ENCODE results near the gene ITFG2.

The ITFG2 gene

DNA sequence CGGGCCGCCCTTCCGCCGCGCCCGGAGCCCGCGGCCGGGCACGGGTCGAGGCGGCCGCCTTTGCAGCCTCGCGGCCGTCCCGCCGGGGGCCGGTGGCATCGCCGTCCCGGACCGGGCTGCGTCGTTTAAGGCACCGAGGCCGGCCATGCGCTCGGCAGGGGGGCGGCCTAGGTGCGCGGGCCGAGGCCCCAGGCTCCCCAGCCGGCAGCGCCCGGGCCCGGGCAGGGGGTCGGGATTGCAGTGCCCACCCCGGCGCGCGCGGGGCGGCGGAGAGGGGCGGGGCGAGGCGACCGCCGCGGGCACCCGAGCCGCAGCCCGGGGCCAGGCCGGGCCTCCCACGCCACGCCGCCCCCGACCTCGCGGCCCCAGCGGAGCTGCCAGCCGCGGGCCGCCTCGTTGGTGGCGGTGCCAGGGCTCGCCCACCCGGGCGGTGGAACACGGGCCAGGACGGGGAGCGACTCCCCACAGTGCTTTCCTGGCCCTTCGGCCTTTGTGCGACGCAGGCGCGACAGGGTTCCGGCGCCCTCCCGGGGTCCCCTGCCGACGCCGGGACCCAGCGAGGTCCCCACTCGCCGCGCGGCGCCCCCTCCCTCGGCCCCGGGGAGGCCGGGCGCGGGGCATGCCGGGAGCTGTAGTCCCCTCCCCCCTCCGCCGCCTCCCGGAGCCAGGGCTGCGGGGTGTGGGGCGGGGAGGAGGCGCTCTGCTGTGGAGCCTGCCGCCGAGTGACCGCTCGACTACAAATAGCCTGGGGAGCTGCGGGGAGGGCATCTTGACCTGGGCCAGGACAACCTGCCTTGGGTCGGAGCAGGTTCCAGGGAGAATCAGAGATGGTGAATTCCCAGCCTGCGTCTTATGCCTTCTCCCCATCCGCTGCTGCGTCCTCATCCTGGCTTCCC lies 16.9 kb upstream of the ITFG2 start:
- peak; percentile 63 for DNase-seq

- DNase-seq: no peak
Measured at GRCh38 chr12:2796187-2796666, 16.2 kb upstream of the ITFG2 start.

- no peak for DNase-seq
Measured at GRCh38 chr12:2797721-2798418, 14.6 kb upstream of the ITFG2 start.

GRCh38 chr12:2800046-2800570 lies 12.4 kb upstream of the ITFG2 start:
- no peak for DNase-seq

GRCh38 chr12:2801044-2801783 lies 11.3 kb upstream of the ITFG2 start:
- no peak for DNase-seq

GRCh38 chr12:2803635-2804392 lies 8.7 kb upstream of the ITFG2 start:
- DNase-seq: no peak

DNA sequence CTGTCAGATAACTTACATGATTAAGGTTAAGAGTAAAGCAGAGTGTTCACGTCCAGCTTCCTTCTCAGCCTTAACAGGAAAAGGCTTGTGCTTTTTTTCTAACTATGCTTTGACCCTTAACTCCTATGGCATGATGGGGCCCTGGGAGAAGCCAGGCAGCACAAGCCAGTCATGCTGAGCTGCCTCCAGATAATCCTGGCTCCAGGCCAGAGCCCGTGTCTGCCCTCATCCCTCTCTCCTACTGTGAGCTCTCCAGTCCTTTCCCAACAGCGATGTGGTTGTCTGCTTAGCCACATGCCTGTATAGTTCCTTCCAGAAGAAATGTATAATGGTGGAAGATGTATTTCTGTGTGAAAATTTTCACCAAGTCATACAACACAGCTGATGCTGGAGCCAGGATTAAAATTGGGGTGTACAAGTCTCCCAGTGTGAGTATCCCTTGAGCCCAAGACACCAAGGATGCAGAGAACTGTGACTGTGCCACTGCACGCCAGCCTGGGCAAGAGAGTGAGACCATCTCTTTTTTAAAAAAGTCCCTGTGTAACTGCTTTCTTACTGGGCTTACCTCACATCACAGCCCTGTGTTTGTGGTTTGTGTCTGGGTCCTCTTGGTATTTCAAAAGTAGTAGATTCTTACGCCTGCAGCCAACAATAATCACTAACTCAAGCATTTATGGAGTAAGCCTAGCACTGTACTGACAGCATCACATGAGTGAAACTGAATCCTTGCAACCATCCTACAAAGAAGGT lies 7.9 kb upstream of the ITFG2 start:
- no peak for DNase-seq

GRCh38 chr12:2805143-2805520 lies 7.3 kb upstream of the ITFG2 start:
- no peak for DNase-seq

- no peak for DNase-seq
Measured at GRCh38 chr12:2806700-2807099, 5.8 kb upstream of the ITFG2 start.

DNA sequence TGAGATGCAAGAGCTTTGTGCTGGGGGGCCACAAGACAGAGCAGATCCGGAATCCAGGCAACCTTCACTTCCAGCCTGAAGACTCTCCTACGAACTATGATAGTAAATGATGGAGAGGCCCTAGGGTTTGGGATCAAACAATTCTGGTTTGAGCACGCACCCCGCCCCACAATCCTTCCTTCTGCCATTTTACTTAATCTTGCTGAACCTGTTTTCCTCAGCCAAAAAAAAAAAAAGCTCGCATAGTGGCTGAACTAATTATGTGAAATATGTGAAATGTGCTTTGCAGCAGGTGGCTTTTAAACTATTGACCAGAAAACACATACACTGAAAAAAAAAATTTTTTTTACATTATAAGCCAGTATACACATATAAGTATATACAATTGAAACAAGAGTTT lies 667 bp upstream of the ITFG2 start:
- DNase-seq: no peak

DNA sequence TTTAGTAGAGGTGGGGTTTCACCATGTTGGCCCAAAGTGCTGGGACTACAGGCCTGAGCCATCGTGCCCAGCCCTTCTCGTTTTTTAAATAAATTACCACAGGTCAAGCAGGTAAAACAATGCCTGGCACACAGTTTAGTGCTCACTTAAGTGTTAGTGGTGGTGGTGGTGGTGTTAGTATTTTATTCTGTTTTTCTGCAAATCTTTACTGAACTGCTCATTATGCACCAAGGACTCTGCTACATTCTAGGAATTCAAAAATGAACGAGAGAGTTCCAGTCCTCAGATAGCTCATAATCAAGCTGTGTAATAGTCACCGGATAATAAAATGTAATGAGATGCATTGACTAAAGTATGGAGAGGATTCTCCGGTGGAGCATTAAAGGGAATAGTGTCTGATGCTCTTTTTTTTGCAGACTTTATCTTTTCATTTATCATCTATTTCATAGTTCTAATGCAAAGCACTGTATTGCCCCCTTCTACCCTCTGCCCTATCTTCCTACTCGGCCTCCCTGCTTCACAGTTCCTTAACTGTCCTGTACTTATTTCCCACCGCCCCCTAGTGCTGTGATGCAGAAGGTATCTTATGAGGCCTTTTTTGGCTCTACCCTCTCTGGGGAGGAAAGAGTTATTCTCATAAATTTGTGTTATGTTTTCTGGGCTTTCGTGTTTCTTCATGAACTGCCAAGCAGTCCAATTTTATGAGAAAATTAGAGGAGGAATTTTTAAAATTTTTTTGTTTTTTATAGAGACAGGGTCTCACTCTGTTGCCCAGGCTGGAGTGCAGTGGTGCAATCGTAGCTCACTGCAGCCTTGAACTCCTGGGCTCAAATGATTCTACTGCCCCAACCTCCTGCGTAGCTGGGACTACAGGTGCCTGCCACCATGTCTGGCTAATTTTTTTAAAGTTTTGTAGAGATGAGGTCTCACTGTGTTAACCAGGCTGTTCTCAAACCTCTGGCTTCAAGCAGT lies 1.0 kb downstream of the ITFG2 start:
- peak; percentile 32 for DNase-seq

GRCh38 chr12:2819810-2820209 lies 7.3 kb downstream of the ITFG2 start:
- no peak for DNase-seq

DNA sequence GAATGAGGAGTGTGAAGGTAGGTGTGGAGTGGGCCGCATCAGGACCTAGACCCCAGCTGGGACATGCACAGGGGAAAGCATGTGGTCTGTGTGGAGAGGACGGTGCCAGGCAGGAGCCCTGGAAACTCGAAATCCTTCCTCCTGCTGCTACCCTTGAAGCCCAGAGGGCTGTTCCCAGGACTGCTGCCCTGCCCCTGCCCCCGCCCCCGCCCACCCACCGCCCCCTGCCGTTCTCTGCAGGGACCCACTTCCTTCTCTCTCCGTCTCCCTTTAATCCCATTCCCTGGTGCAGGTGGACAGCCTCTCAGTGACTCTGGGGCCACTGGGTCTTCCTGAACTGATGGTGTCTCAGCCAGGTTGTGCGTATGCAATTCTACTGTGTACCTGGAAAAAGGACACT lies 8.0 kb downstream of the ITFG2 start:
- no peak for DNase-seq

DNA sequence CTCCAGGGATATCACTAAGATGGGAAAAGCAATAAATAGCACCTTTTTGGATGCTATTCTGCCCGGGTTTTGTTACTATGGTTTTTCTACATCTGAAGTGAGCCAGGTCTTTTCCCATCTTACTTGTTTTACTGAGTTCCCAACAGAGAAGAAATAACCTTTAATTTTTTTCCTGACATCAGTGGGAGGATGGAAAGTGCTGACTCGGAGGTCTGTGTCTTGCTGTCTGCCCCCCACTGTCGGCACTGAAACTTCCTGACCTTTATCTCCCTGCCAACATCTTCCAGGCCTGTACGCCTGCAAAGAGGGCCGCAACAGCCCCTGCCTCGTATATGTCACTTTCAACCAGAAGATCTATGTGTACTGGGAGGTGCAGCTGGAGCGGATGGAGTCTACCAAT lies 11.0 kb downstream of the ITFG2 start:
- DNase-seq: no peak

DNA sequence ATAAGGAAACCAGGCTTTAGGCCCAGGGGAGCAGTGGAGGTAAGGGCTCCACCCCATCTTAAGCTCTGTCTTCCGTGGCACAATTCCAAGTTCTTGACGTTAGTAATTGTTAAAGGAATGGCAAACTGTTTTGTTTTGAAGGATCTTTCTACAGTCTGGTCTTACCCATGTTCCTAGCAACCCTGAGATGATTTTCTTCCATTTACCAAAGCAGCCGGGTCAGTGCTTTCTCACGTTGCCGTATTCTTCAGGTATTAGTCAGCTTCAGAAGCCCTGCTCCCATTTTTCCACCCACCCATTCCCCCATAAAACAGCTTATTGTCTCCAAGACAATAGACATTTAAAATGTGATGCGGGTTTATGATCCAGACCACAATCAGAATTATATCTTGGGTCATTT lies 12.1 kb downstream of the ITFG2 start:
- DNase-seq: no peak

- DNase-seq: no peak
Measured at GRCh38 chr12:2825132-2825531, 12.7 kb downstream of the ITFG2 start.

DNA sequence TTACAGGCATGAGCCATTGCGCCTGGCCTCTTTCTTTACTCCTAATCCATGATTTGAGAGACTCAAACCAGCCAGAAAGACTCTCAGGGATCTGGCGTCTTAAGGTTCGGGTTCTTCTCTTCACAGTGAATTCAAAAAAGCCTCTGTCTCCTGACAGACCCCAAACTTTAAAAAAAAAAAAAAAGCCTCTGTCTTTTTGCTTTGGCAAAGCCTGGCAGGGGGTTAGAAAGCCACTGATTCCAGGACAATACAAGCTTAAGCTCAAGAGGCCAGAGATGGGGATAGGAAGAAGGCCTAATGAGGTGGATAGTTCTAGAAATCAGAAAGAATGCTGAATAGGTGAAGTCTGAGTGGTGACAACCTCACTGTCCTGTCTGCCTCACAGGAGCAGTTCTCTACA lies 13.6 kb downstream of the ITFG2 start:
- no peak for DNase-seq

DNA sequence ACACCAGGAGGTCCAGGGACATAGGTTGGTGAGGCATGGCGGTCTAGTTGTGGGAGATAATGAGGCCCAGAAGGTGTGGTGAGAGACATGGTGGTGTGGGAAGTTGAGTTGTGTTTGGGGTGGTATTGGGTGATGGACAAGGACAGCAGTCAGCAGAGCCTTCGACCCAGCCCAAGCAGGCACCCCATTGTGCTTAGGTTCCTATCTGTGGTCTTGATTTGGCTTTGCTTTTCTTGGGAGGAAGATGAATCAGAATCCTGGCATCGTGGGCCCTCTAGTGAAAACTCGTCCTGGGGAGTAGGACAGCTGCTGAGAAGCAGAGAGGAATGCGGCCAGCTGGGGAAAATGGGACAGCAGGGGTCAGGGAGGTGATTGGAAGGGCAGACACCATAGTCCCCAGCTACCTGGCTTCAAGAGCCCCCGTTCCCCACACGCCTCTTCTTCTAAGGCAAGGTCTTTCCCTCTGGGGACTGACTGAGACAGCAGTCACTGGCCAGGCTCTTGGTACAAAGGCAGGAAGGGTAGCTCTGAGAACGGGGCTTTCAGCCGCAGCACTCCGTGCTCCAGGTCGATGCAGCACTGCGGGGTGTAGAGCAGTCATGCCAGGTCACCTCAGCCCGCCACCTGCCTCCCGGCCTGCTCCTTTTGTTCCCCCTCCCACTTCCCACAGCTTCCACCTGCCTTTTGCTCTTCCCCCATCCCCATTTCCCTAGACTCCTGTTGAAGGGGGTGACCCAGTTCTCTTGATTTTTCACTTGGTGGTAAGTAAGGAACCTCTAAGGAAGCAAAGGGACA lies 14.4 kb downstream of the ITFG2 start:
- no peak for DNase-seq

DNA sequence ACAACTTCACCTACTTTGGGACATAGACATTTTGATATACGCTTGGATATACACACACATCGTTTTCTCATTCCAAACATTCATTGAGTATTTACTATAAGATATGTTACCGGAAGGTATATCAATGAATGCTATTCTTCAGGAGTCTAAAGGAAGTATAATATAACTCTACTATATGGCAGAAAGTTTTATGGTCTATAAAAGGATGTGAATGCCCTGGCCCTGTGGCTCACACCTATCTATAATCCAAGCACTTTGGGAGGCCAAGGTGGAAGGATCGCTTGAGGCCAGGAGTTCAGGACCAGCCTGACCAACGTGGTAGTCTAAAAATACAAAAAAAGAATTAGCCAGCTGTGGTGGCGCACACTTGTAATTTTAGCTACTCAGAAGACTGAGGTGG lies 16.8 kb downstream of the ITFG2 start:
- no peak for DNase-seq

Measured in effector CD4-positive, alpha-beta T cell (primary cell).